Epithelial cell of esophagus (primary cell): ENCODE results near the gene KLHL41.
A peak's percentile ranks its signal among the peaks of the same experiment; 100 is the strongest.

Source experiments
- DNase-seq: peaks from one replicate; pipeline ENCODE4 v3.0.0; 2010; ENCODE audit warnings: low read depth
- H3K4me3 ChIP-seq: 2 replicates; pipeline ENCODE4 v1.5.1; 2011; ENCODE audit warnings: mild to moderate bottlenecking, low read length, control low read depth
- TF ChIP-seq, protein P1 (sequence below): IDR thresholded peaks from 2 replicates; pipeline ENCODE4 v1.5.1; 2011; ENCODE audit warnings: low read depth, mild to moderate bottlenecking, low read length, control low read depth, inconsistent platforms; ENCODE audit not compliant: insufficient read depth; ENCODE audit errors: missing control alignments

The KLHL41 gene

DNA sequence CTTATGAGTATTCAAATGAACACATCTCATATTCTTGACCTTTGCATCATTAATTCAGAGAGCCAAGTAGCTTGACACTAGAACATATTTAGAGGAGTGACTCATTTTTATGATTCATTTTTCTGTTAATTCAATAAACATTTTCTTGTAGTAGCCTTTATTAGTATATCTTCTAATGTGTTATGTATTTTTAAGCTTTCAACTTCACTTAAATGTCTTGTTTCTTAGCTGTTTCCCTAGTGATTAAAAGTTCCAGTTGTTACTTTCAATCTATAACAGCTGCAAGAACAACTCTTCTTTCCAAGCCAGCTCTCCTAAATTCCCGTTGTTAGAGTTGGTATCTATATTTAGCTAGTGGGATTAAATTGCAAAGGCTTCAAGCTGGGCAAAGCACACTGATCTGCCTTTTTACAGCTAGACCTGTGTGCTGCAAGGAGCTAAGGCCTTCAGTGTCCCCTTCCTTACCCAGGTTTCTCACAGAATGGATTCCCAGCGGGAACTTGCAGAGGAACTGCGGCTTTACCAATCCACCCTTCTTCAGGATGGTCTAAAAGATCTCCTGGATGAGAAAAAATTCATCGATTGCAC is at the start of gene KLHL41:
Gene KLHL41 (plus strand): TSS at position 405 of the 588 bp plus-strand sequence. CDS start 77 bp downstream, at position 482.
- no peak within 1 kb of the TSS for H3K4me3 ChIP-seq
- DNase-seq, result peak; percentile 63
- TF ChIP-seq, protein P1, sequence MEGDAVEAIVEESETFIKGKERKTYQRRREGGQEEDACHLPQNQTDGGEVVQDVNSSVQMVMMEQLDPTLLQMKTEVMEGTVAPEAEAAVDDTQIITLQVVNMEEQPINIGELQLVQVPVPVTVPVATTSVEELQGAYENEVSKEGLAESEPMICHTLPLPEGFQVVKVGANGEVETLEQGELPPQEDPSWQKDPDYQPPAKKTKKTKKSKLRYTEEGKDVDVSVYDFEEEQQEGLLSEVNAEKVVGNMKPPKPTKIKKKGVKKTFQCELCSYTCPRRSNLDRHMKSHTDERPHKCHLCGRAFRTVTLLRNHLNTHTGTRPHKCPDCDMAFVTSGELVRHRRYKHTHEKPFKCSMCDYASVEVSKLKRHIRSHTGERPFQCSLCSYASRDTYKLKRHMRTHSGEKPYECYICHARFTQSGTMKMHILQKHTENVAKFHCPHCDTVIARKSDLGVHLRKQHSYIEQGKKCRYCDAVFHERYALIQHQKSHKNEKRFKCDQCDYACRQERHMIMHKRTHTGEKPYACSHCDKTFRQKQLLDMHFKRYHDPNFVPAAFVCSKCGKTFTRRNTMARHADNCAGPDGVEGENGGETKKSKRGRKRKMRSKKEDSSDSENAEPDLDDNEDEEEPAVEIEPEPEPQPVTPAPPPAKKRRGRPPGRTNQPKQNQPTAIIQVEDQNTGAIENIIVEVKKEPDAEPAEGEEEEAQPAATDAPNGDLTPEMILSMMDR, result no peak

DNA sequence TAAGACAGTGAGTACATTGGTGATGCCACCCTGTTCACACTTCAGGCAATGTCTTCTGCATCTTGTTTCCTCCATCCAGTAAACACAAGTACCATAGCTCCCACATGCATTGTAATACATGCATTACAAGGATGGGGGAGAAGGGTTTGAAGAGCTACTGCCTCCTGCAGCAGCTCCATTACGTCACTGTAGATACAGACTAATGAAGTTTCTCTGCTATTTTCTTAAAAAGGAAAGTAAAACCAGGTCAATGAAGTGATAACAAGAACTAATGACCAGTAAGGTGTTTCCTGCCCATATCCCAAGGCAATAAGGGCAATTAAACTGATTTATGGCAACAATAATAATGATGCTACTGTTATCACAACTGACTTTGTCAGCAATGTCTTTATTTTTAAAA is 48.4 kb upstream of the KLHL41 start:
- H3K4me3 ChIP-seq, result no peak overlapping the region
- DNase-seq, result no peak
- TF ChIP-seq, protein P1, result no peak

DNA sequence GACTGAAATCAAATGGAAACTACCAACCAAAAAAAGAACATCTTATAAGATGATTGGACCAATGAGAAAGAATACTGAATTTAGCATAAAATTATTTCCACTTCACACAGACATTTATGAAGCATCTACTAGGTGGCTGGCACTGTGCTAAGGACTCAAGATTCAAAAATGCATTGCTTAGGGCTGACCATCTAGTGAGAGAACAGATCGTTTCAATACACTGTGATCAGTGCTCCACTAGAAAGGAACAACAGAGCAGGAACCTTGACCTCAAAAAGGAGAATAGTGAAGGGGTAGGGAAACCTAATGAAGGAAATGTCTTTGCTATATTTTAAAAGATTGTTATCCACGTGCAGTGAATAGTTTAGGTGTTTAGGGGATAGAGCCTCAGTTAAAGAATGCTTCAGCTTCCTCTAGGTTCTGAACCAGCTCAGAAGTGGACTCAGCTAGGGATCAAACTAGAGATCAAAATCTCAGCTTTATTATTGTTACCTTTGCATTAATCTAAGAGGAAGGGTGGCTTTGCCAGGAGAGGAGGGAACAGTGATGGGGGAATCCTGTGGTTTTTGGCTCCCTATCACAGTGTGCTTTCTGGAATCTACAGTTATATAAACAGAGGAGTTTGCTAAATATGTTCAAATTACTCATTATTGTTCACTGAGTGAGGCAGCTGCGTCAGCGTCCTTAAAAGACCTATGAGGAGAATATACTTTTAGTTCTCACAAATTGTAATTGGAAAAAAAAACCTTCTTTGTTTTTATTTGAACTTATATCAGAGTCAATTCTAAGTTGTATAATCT is 46.4 kb upstream of the KLHL41 start:
- no peak overlapping the region for H3K4me3 ChIP-seq
- peak; percentile 54 for DNase-seq
- TF ChIP-seq, protein P1, result no peak

DNA sequence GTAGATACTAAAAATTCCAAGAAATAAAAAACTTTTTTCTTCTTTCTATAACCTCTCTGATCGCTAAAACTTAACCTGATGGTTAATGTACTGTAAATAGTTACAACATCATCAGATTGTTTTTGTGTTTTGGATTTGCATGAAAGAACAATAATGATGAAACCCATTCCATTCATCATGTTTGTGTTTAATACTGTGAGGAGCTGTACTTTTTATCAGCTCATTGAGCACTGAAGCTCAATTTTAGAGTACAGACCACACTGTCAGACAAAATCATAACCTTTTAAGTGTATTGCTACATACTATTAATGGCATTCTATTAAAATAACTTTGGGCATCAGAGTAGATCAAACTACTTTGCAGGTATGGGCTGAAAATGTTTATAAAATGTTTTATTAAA is 45.0 kb upstream of the KLHL41 start:
- no peak for DNase-seq
- TF ChIP-seq, protein P1, result no peak
- no peak overlapping the region for H3K4me3 ChIP-seq

DNA sequence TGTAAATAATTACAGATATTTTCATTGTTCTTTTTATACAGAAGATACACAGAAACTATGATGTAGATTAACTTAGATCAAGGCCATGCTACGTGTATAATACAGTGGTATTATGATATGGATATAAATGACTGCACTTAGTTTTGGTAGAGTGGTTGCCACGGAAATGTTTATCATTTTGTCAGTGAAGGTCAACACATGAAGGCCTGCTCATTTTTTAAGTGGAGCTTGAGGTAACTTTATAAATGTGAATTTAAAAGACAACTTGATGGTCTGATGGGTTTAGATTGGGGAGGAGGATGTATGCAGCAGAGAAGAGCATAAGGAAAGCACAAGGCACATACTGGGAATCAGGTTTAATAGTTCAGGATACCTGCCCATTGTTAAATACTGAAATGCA is 44.6 kb upstream of the KLHL41 start:
- TF ChIP-seq, protein P1, result no peak
- no peak for DNase-seq
- H3K4me3 ChIP-seq, result no peak overlapping the region

DNA sequence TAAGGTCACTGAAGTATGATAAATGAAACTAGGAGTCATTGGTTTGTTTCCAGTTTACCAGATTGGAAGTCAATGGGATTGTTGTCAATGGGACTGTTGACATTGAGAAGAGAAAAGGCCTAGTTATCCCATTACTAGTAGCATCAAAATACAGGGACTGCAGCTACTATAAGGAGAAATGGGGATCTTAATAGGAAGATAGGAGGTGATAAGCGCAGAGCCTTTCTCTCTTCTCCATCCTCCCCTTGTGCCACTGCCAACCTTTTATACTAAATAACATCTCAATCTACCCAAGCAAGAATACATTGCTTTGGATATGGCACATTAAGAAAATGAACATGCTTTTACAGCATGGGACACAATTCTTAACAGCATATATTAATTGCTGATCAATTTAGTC is 40.7 kb upstream of the KLHL41 start:
- DNase-seq, result no peak
- TF ChIP-seq, protein P1, result no peak
- no peak overlapping the region for H3K4me3 ChIP-seq
